Sigmoid colon (tissue), 7 donors: ENCODE results near the gene IL17RA. TPM values are rescaled to one million over a fixed set of nuclear protein-coding genes. Genes with fewer than 3 reads are reported as not detected.
A peak's percentile ranks its signal among the peaks of the same experiment; 100 is the strongest.

Experiments
- DNase-seq: peaks from one replicate; pipeline ENCODE4 v3.0.0-alpha.2; 2019
- H3K27ac ChIP-seq, 4 donors: fragments of 200-600 bp; sonication (generic); one replicate each; pipeline ENCODE4 v1.5.1; 2016 to 2019; ENCODE audit warnings: mild to moderate bottlenecking in 1 of 4
- H3K27me3 ChIP-seq, 3 donors: fragments of 200-600 bp; sonication (generic); one replicate each; pipeline ENCODE4 v1.5.1; 2019; ENCODE audit warnings: mild to moderate bottlenecking in 1 of 3
- H3K36me3 ChIP-seq, 4 donors: fragments of 200-600 bp; sonication (generic); one replicate each; pipeline ENCODE4 v1.5.1; 2016 to 2019
- H3K4me1 ChIP-seq, 4 donors: fragments of 200-600 bp; sonication (generic); one replicate each; pipeline ENCODE4 v1.5.1; 2017 to 2019
- H3K4me3 ChIP-seq, 4 donors: fragments of 200-600 bp; sonication (generic); one replicate each; pipeline ENCODE4 v1.5.1; 2017 to 2019; ENCODE audit warnings: mild to moderate bottlenecking in 2 of 4, moderate library complexity in 1 of 4
- H3K9me3 ChIP-seq, 4 donors: fragments of 200-600 bp in 3 of 4; sonication (generic) in 3 of 4; one replicate each; pipeline versions ENCODE4 v1.5.1 to v1.6.1; 2013 to 2019
- EP300 ChIP-seq, 4 donors: sonication (generic); formaldehyde crosslinking; IDR thresholded peaks; one replicate each; pipeline ENCODE4 v1.6.1; 2017; ENCODE audit warnings: antibody characterized with exemption in 4 of 4
- POLR2A ChIP-seq, 2 donors: fragments of 450-650 bp; IDR thresholded peaks; one replicate each; pipeline ENCODE4 v1.6.1; 2016; ENCODE audit warnings: antibody characterized with exemption in 2 of 2, mild to moderate bottlenecking in 2 of 2, moderate library complexity in 2 of 2
- POLR2AphosphoS5 ChIP-seq, 4 donors: sonication (generic); formaldehyde crosslinking; IDR thresholded peaks; one replicate each; pipeline ENCODE4 v1.6.1; 2017; ENCODE audit warnings: antibody characterized with exemption in 4 of 4
- WGBS, 2 donors: extraction: QIAGEN DNeasy Blood & Tissue Kit; methylation state at CpG; one replicate each; pipeline ENCODE4 v1.1.7; 2013; 5-methylcytosine and 5-hydroxymethylcytosine counted together
- intact Hi-C: fragments of 100-400 bp; cut with DNase I; formaldehyde crosslinking; loops from one replicate; pipeline ENCODE4 v1.15.1; 2023
- polyA plus RNA-seq, 3 donors: library from polyadenylated mRNA; stranded (reverse); fragments of 200-250 nt; gene quantifications; one replicate each; pipeline ENCODE4 v1.2.3, GENCODE V29; 2013
- total RNA-seq, 4 donors: library from RNA; depleted of rRNA; stranded (reverse); fragments of >200 nt; gene quantifications; one replicate each; pipeline ENCODE4 v1.1.0, GENCODE V29; 2016
- TF ChIP-seq, protein P1 (sequence below), 4 experiments: fragments of 450-650 bp in 3 of 4; fragments of 200-600 bp in 1 of 4; IDR thresholded peaks; one replicate each; pipeline ENCODE4 v1.5.1; 2016 to 2019; ENCODE audit warnings: antibody characterized with exemption in 4 of 4, mild to moderate bottlenecking in 3 of 4, moderate library complexity in 2 of 4
- donor health status: healthy with polysubstance abuse.
- donor health status: Bipolar disorder and iron deficiency.
- donor health status: healthy.

The IL17RA gene
- total and polyA plus RNA-seq, 7 donors, result 1.2 to 10.4 (median 8.2) TPM

DNA sequence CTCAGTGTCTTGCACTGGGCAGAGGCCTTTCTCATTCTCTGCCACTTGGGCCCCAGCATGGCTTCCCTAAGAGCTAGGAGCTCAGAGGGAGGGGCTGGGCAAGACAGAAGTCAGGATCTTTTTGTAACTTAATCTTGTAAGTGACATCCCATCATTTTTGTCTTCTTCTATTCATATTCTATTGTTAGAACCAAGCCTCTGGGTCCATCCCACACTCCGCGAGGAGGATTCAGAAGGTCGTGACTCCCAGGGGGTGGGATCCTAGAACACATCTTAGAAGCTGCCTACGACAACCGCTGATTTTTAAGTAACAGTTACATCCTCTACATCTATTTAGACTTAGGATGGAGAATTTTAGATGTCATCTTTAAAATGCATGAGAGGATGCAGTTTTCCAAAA, 1.5 kb upstream of the IL17RA start:
- no peak for DNase-seq
- Histone ChIP-seq H3K36me3 (no peaks in the 10 kb centered on the region), H3K9me3 (no peaks in the 10 kb centered on the region), H3K27me3 (peaks cover 0 to 27% (median 0%) of the 10 kb centered on the region in 3 donors), H3K4me1 (peaks cover 0 to 28% (median 14%) of the 10 kb centered on the region in 4 donors), H3K27ac (no peak overlapping the region), H3K4me3 (no peak overlapping the region)
- intact Hi-C loops, result loop anchor here (5.0 kb wide), 2 partner anchors 74 to 89 kb away; partner anchors contain the start of gene HDHD5
- WGBS, 2 donors, result 95 to 97% methylated on average over 5 of the region's 5 CpGs
- TF ChIP-seq POLR2A (IDR thresholded peaks at IDR 0.05) (no peak), EP300 (IDR thresholded peaks at IDR 0.05) (no peak), POLR2AphosphoS5 (IDR thresholded peaks at IDR 0.05) (no peak)
- TF ChIP-seq, protein P1, sequence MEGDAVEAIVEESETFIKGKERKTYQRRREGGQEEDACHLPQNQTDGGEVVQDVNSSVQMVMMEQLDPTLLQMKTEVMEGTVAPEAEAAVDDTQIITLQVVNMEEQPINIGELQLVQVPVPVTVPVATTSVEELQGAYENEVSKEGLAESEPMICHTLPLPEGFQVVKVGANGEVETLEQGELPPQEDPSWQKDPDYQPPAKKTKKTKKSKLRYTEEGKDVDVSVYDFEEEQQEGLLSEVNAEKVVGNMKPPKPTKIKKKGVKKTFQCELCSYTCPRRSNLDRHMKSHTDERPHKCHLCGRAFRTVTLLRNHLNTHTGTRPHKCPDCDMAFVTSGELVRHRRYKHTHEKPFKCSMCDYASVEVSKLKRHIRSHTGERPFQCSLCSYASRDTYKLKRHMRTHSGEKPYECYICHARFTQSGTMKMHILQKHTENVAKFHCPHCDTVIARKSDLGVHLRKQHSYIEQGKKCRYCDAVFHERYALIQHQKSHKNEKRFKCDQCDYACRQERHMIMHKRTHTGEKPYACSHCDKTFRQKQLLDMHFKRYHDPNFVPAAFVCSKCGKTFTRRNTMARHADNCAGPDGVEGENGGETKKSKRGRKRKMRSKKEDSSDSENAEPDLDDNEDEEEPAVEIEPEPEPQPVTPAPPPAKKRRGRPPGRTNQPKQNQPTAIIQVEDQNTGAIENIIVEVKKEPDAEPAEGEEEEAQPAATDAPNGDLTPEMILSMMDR (IDR thresholded peaks at IDR 0.05), result no peak

DNA sequence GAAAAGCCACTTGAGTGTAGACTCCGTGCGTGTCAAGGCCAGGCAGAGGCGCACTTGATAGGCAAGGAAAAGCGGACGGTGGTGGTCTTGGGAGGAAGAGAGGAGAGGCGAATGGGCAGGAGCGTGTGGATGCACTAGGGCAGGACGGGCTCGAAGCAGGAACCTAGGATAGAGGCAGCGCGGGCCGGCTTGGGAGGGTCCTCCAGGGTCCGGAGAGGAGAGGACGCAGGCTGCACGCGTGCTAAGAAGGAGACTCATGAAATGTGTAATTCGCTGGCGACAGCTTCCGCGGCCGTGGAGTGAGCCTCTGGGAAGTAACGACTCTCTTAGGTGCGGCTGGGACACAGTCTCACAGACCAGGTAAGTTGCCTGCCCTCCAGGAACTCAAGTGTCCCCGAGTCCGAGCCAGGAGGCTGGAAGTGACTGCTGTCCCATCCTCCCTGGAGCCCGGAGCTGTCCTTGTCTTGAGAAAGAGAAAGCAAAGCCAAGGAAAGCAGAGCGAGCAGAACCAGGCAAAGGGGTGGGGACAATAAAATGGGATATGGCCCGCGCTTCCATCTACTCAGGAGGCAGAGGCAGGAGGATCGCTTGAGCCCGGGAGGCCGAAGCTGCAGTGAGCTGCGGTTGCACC, 874 bp upstream of the IL17RA start:
- Histone ChIP-seq H3K27ac (peak overlapping the region; percentile 80 to 92 (median 84)), H3K9me3 (no peaks in the 10 kb centered on the region), H3K4me1 (peaks cover 0 to 28% (median 14%) of the 10 kb centered on the region in 4 donors), H3K36me3 (no peaks in the 10 kb centered on the region), H3K27me3 (peaks cover 0 to 27% (median 0%) of the 10 kb centered on the region in 3 donors), H3K4me3 (peak overlapping the region in 3 of 4 donors; percentile 63 to 87 (median 72))
- TF ChIP-seq, protein P1 (IDR thresholded peaks at IDR 0.05), result no peak
- TF ChIP-seq POLR2AphosphoS5 (IDR thresholded peaks at IDR 0.05) (no peak), EP300 (IDR thresholded peaks at IDR 0.05) (no peak), POLR2A (IDR thresholded peaks at IDR 0.05) (no peak)
- no peak for DNase-seq
- 90 to 91% methylated on average over 33 of the region's 33 CpGs for WGBS, 2 donors
- intact Hi-C loops, result loop anchor here (5.0 kb wide), 2 partner anchors 73 to 88 kb away; partner anchors contain the start of gene HDHD5

DNA sequence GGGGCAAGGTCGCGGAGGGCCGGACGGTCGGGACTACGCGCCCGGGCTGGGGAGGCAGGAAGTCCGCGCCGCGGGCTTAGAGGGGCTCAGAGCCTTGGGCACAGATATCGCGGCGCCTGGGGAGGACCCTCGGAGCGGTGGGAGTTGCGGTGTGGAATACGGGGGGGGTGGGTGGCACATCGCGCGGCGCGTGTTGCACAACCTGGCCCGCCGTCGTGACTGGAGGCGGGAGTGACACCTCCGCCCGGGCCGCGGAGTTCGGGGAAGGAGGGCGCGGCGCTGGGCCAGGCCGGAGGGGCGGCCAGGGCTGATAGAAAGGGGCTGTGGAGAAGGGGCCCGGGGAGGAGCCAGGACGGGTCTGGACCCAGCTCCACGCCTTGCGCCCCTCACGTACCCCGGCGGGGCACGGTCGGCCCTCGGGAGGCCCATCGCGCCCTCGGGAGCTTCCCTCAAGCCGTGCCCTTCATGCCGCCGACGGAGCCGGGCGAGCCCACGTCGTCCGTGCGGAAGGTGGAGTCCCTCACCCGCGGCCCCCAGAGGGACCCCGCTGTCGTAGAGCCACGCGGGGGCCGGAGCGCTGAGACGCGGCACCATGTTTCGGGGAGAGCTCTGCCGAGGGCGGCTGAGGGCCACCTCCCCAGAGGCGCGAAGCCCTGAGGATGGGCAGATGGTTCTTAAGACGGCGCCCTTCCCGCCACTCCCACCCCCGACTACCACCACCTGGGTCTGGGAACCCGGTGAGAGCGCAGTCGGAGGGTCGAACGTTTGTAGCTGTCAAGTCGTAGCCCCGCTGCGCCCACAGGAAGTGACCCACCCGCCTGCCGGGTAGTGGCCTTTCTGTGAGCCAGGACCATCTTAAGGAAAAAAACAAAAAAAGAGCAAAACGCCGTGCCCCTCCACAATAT, 729 bp downstream of the IL17RA start:
- WGBS, 2 donors, result 6 to 16% methylated on average over 92 of the region's 92 CpGs
- no peaks in the 10 kb centered on the region for H3K36me3 ChIP-seq
- peaks cover 0 to 27% (median 0%) of the 10 kb centered on the region in 3 donors for H3K27me3 ChIP-seq
- DNase-seq, result peak; percentile 72
- H3K9me3 ChIP-seq, result no peaks in the 10 kb centered on the region
- intact Hi-C loops, result no loop called here
- TF ChIP-seq POLR2AphosphoS5 (IDR thresholded peaks at IDR 0.05) (no peak), EP300 (IDR thresholded peaks at IDR 0.05) (no peak), POLR2A (IDR thresholded peaks at IDR 0.05) (no peak)
- TF ChIP-seq, protein P1 (IDR thresholded peaks at IDR 0.05), result no peak
- peaks cover 0 to 28% (median 14%) of the 10 kb centered on the region in 4 donors for H3K4me1 ChIP-seq
- peak overlapping the region; percentile 80 to 92 (median 84) for H3K27ac ChIP-seq
- H3K4me3 ChIP-seq, result peak overlapping the region; percentile 45 to 87 (median 68)

DNA sequence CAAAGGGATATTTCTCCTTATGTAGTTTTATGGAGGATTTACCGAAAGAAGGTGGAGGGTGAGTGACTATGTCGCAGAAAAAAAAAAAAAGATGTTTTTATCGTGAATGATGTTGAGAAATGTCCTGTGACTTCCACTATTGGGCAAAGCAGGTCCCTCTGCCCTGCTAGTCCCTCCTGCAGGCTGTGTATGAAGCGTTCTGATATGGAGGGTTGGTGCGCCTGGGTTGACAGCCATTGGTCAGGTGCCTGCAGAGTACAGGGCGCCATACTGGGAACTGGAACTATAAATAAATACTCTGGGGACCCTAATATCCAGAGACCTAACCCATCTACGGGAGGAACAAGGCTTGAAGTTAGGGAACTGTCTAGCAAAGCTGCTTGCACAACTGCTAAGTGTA, 1.5 kb downstream of the IL17RA start:
- whole genome bisulfite sequencing, 2 donors, result 75 to 91% methylated on average over 7 of the region's 7 CpGs
- Histone ChIP-seq H3K9me3 (no peaks in the 10 kb centered on the region), H3K36me3 (no peaks in the 10 kb centered on the region), H3K4me1 (peaks cover 0 to 28% (median 14%) of the 10 kb centered on the region in 4 donors), H3K27me3 (peaks cover 0 to 27% (median 0%) of the 10 kb centered on the region in 3 donors), H3K4me3 (peak overlapping the region; percentile 45 to 87 (median 68)), H3K27ac (peak overlapping the region in 3 of 4 donors; percentile 80 to 84 (median 83))
- intact Hi-C loops, result no loop called here
- TF ChIP-seq POLR2AphosphoS5 (IDR thresholded peaks at IDR 0.05) (no peak), EP300 (IDR thresholded peaks at IDR 0.05) (no peak), POLR2A (IDR thresholded peaks at IDR 0.05) (no peak)
- TF ChIP-seq, protein P1 (IDR thresholded peaks at IDR 0.05), result no peak
- DNase-seq, result peak; percentile 63
